TTC549 (cell line): ENCODE results near the gene ATG2B.
"Not testable (repeated sequence)": the region's sequence is repeated elsewhere in the genome, so short reads cannot be mapped to it uniquely, and the experiment has no call there.

Experiments used
- FAIRE-seq: peaks from 2 replicates; lab custom pipeline; 2012; peaks lifted over from hg19 to GRCh38; lab: Jason Lieb, UNC

Gene ATG2B

DNA sequence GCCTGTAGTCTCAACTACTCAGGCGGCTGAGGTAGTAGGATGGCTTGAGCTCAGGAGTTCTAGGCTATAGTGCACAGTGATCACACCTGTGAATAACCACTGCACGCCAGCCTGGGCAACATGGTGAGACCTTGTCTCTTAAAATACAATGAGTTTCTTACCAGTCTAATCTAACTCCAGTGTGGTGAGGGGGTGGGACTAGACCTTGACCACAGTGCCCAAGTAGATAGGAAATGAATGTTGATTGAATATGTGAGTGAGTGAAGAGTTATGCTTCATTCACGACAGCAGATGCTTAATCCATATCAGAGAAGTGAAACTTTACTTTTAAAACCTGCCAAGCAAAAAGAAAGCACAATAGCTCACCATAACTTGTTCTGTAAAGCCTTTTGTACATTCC, 17.6 kb upstream of the ATG2B start:
- FAIRE-seq = no peak

GRCh38 chr14:96376093-96376492, 13.0 kb upstream of the ATG2B start:
- no peak for FAIRE-seq

DNA sequence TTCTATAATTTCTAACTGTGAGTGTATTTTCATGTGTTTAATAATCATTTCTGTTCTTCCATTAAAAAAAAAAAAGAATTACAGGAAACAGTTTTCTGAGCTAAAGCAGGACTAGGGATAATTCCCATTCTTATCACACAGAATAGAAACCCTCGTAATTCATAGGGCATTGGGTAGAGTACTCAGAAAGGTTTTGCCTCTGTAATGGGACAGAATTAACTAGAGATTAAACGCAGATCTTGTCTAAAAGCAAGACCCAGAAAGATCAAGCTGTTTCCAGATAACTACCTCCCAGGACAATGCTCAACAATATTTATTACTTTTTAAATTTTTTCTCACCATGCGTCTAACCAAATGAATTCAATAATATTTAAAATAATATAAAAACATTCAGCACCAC, 10.4 kb upstream of the ATG2B start:
- FAIRE-seq = no peak

DNA sequence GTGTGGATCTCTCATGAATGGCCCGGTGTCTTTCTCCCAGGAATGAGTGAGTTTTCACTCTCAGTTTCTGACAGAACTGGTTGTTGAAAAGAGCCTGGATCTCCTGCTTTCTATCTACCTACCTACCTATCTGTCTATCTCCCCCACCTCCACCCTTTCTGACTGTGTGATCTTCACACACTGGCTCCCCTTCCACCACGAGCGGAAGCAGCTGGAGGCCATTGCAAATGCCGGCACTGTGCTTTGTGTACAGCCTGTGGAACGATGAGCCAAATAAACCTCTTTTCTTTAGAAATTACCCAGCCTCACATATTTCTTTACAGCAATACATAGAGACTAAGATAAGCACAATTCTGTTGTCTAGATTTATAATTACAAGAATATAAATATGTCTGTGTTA, 7.4 kb upstream of the ATG2B start:
- no peak for FAIRE-seq

DNA sequence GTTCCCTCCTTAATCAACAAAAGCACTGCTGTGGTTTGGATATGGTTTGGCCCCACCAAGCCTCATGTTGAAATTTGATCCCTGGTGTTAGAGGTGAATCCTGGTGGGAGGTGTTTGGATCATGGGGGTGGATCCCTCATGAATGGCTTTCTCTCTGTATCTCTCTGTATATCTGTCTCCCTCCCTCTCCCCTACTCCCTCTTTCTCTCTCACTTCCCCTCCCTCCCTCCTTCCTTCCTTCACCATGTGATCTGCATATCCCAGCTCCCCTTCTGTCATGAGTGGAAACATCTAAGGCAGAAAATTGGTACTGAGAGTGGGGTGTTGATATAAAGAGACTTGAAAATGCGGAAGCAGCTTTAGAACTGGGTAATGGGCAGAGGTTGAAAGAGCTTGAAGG, 5.4 kb upstream of the ATG2B start:
- FAIRE-seq = no peak

- no peak for FAIRE-seq
Observed at GRCh38 chr14:96364962-96365361, 1.8 kb upstream of the ATG2B start.

DNA sequence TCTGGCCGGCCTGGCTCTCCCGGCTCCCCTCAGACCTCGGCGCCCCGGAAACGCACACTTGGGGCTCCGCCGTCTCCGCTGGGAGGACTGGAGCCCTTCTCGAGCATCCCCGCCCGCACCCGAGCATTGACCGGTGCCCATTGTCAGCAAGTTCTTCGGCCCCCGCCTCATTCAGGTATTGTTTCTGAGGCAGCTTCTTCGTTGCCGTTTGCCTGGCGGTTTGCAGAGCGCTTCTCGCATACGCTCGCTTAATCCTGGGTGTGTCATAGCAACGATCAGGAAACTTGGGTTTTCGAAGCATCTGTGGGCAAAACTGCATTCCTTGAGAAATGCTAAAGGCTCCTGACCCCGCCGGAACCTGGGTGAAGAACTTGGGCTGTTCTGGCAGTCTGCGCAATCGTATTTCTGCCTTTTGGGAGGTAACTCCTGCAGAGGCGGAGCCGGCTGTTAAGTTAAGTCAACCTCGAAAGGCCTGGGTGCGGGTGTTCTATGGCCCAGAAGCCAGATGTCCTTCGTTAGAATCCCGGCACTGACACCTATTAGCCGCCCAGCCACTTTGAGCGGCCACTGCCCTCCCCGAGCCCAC, 703 bp upstream of the ATG2B start:
- no peak for FAIRE-seq

DNA sequence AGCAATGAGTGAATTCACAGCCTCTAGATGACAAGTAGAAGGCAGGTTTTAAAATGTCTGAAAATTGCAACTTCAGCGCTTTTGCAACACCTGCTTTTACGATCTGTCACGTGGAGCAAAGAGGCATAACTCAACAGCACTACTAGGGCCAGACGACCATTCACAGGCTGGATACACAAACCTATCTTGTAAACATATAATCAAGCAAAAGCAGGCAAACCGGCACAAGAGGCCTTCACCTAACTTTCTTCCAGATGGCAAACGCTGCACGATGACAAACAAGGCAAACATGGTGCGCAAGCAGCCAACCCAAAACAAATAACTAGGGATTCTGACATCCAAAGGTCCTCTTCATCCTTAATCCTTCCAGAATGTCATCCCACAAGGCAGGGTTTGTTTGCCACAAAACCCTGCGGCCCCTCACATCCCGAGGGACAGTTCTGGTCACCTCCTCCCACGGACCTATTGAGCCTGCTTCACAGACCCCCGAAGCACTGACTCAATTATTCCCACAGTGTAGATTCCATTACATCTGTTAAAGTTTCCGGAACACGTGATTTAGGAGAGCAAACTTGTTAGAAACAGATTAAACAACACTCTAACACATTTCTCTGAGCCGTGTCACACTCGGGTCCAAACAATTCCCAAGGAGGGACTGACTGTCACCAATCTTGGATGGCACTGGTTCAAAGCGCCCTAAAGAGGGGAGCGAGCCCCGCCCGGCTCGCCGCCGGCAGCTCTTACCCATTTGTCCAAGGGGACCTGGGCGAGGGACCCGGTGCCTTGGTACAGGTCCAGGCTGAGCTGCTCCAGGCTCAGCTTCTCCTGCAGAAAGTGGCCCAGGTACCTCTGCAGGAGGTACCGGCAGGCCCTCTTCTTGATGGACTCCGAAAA, 823 bp downstream of the ATG2B start:
- no peak for FAIRE-seq

DNA sequence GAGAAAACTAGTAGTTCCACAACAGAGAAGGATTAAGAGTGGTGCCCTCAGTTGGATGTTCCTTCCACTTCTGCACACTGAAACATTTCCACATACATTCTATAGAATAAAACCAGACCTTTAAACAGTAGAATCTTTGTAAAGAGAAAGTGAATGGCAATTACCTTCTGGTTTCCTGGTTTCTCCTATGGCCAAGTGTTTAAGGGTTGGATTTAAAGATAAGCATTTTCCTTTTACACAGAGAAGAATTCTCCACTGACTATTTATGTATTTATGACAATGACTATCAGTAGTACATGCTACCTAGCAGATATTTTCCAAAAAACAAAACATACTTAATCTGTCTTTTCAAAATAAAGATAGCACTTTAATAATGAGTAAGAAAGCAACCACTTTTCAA, 3.2 kb downstream of the ATG2B start:
- FAIRE-seq = no peak

- no peak for FAIRE-seq
Observed at GRCh38 chr14:96357216-96357615, 5.9 kb downstream of the ATG2B start.

DNA sequence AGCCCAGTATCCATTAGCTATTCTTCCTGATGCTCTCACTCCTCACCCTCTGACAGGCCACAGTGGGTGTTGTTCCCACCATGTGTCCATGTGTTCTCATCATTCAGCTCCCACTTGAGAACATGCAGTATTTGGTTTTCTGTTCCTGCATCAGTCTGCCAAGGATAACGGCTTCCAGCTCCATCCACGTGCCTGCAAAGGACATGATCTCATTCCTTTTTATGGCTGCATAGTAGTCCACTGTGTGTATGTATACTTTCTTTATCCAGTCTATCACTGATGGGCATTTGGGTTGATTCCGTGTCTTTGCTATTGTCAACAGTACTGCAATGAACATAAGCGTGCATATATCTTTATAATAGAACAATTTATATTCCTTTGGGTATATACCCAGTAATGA, 8.9 kb downstream of the ATG2B start:
- FAIRE-seq = no peak

- FAIRE-seq = no peak
Observed at GRCh38 chr14:96352708-96353107, 10.4 kb downstream of the ATG2B start.

DNA sequence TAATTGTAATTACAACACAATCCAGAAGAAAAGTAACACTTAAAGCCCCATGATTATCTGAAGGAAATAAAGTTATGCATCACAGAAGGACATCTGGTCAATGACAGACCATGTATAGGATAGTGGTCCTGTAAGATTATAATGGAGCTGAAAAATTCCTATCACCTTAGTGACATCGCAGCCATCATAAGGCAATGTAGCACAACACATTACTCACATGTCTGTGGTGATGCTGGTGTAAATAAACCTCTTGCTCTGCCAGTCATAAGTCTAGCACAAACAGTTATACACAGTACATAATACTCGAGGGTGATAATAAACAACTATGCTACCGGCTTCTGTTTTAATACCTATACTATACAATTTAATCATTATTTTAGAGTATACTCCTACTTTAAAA, 11.2 kb downstream of the ATG2B start:
- FAIRE-seq = no peak

GRCh38 chr14:96349286-96350075, 13.7 kb downstream of the ATG2B start:
- no peak for FAIRE-seq

- not testable (repeated sequence) for FAIRE-seq
Observed at GRCh38 chr14:96347957-96348356, 15.2 kb downstream of the ATG2B start.

GRCh38 chr14:96345669-96346068, 17.5 kb downstream of the ATG2B start:
- no peak for FAIRE-seq

DNA sequence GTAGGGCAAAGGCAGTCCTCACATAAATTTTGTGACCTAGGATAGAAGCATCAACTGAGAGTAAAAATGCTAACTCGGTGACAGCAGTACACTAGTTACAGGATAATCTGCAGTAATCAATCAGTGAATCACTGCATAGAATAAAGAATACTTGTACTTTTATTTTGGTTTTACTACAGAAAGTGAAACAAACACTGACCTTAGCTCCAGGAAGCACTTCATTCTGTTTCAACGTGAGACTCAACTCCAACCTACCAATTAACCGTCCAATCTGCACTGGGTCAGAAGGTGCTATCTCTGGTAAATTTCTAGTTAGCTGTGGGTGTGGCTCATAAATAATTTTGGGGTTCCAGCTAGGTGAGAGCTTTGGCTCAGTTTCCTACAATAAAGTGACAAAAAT, 21.8 kb downstream of the ATG2B start:
- FAIRE-seq = no peak

GRCh38 chr14:96338551-96338950, 24.6 kb downstream of the ATG2B start:
- FAIRE-seq = no peak

GRCh38 chr14:96324219-96324618, 38.9 kb downstream of the ATG2B start:
- no peak for FAIRE-seq

GRCh38 chr14:96320605-96321004, 42.5 kb downstream of the ATG2B start:
- no peak for FAIRE-seq

GRCh38 chr14:96318836-96319235, 44.3 kb downstream of the ATG2B start:
- FAIRE-seq = no peak

GRCh38 chr14:96316087-96316486, 47.1 kb downstream of the ATG2B start:
- no peak for FAIRE-seq

DNA sequence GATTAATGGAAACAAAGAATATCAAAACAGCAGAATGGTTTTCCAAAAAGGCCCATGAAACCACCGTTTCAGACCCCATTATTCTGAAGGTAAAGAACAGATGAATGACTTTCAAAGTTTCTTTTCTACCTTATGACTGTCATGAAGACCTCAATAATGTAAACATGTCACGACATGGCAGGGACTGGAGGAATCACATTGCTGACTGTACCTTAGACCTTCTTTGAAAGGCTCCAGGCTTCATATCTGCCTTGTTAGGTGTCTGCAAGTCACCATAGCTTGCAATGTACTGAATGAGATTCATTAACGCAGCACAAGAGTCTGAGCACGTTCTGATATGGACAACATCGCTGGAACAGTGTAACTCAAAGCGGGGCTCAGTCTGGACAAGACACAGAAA, 52.2 kb downstream of the ATG2B start:
- FAIRE-seq = no peak
